ENCODE data around the gene EXOC4.

- TF ChIP-seq CTCF (IDR thresholded peaks at IDR 0.05) = no peak
- TF ChIP-seq EP300 (IDR thresholded peaks at IDR 0.05) = no peak
- no peak for TF ChIP-seq POLR2A (IDR thresholded peaks at IDR 0.05; ENCODE audit: low read depth)
- TF ChIP-seq POLR2AphosphoS5 (IDR thresholded peaks at IDR 0.05) = no peak
Measured at GRCh38 chr7:133670250-133670649, 417.4 kb downstream of the EXOC4 start.
